ES-I3 (cell line): Measurements from ENCODE around the gene GRM8.
"Not testable (repeated sequence)": the region's sequence is repeated elsewhere in the genome, so short reads cannot be mapped to it uniquely, and the experiment has no call there.

Experiments used
- H3K36me3 ChIP-seq: 2 replicates; pipeline ENCODE4 v1.6.1; 2013; ENCODE audit warnings: mild to moderate bottlenecking, low read length, control low read depth, moderate library complexity; ENCODE audit not compliant: insufficient read depth
- H3K4me1 ChIP-seq: 2 replicates; pipeline ENCODE4 v1.6.1; 2013; ENCODE audit warnings: mild to moderate bottlenecking, control low read depth, low read length; ENCODE audit not compliant: insufficient read depth
- H3K9ac ChIP-seq: 2 replicates; pipeline ENCODE4 v1.6.1; 2013; ENCODE audit warnings: low read depth, mild to moderate bottlenecking, low read length, moderate library complexity
- H3K9me3 ChIP-seq: 2 replicates; pipeline ENCODE4 v1.6.1; 2013; ENCODE audit warnings: mild to moderate bottlenecking, low read length, moderate library complexity; ENCODE audit not compliant: control insufficient read depth, insufficient read depth

GRM8 gene

GRCh38 chr7:126931581-126931980 is 321.2 kb downstream of the GRM8 start:
- no peaks in the 10 kb centered on the region for H3K4me1 ChIP-seq

GRCh38 chr7:126930166-126930565 is 322.6 kb downstream of the GRM8 start:
- Histone ChIP-seq H3K4me1 (no peaks in the 10 kb centered on the region), H3K36me3 (no peaks in the 10 kb centered on the region), H3K9me3 (no peaks in the 10 kb centered on the region), H3K9ac (no peak overlapping the region)

More at GRCh38 chr7:126931581-126931980, 321.2 kb downstream of the GRM8 start:
- Histone ChIP-seq H3K9ac (no peak overlapping the region), H3K36me3 (no peaks in the 10 kb centered on the region), H3K9me3 (no peaks in the 10 kb centered on the region)

DNA sequence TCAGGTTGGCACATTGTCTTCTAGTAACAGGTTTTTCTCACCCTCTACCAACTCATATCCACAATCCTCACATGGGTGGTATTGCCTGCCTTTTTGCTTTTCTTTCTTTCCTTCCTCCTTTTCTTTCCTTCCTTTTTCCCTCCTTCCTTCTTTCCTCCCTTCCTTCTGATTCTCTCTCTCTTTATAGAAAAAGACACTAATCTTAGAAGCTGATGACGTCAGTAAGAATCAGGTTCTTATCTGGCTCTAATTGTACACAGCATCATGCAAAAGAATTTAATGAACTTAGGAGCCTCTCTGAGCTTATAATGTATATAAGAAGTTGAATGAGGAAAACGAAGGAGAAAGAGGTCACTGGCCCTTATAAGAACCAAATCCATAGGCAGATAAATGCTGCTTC is 328.3 kb downstream of the GRM8 start:
- no peak overlapping the region for H3K9ac ChIP-seq
- H3K36me3 ChIP-seq = no peaks in the 10 kb centered on the region
- no peaks in the 10 kb centered on the region for H3K4me1 ChIP-seq
- no peaks in the 10 kb centered on the region for H3K9me3 ChIP-seq

DNA sequence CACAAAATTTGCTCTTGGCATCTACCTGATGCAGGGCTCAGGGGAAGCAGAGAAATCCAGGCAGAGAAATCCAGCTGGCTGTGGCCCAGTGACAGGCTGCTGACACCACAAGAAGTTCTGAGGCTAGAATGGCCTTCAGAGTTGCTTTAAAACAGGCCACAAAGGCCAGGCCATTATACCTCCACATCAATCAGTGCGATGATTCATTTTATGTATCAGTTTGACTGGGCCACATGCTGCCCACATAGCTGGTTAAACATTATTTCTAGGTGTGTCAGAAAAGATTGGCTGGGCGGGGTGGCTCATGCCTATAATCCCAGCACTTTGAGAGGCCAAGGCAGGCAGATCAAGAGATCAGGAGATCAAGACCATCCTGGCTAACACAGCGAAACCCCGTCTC is 341.1 kb downstream of the GRM8 start:
- H3K36me3 ChIP-seq, H3K9ac ChIP-seq, H3K9me3 ChIP-seq, H3K4me1 ChIP-seq: not testable (repeated sequence)

DNA sequence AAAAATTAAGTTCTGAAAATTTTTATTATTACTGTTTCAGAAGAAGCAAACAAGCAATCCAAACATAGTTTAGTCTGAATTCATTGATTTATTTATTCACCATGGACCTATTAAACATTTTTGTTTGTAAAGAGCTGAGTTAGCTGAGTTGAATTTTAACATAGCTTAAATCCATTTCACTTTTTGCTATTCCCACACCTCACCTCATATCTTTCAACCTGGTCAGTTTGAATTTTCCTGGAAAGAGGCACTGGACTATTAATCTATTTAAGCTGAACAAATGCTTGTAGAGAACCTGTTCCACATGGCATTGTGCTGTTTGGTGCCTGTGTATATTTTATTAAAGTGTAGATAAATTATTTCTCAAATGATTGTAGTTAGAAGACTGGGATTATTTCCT is 344.2 kb downstream of the GRM8 start:
- H3K4me1 ChIP-seq, H3K36me3 ChIP-seq, H3K9ac ChIP-seq, H3K9me3 ChIP-seq: not testable (repeated sequence)

GRCh38 chr7:126907657-126908056 is 345.1 kb downstream of the GRM8 start:
- not testable (repeated sequence) for H3K36me3 ChIP-seq, H3K9me3 ChIP-seq, H3K4me1 ChIP-seq, H3K9ac ChIP-seq

- H3K9ac ChIP-seq, H3K4me1 ChIP-seq, H3K36me3 ChIP-seq, H3K9me3 ChIP-seq: not testable (repeated sequence)
Observed at GRCh38 chr7:126905255-126905654, 347.5 kb downstream of the GRM8 start.

GRCh38 chr7:126901041-126901765 is 351.5 kb downstream of the GRM8 start:
- not testable (repeated sequence) for H3K9me3 ChIP-seq, H3K4me1 ChIP-seq, H3K36me3 ChIP-seq

GRCh38 chr7:126887980-126888379 is 364.8 kb downstream of the GRM8 start:
- not testable (repeated sequence) for H3K36me3 ChIP-seq, H3K9ac ChIP-seq, H3K4me1 ChIP-seq, H3K9me3 ChIP-seq

More at GRCh38 chr7:126901041-126901765, 351.5 kb downstream of the GRM8 start:
- H3K9ac ChIP-seq = not testable (repeated sequence)

- H3K36me3 ChIP-seq, H3K9ac ChIP-seq, H3K4me1 ChIP-seq, H3K9me3 ChIP-seq: not testable (repeated sequence)
Observed at GRCh38 chr7:126887560-126887959, 365.2 kb downstream of the GRM8 start.

DNA sequence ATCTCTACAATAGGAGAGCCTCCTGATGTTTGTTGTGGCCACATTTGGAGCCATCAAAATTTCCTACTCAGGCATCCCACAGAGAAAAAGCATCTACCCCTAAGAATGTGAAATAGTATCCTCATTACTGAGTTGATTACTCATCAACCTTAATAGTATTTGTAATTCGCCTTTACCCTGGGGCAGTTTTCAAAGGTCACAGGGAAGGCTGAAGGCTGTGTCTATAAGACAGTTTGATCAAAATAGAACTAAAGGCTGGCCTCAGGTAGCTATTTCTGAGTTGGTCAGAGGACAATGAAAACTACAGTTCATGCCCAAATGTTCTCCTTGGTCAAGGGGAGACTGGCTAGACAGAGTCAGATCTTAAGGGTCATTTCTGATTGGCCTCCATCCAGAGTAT is 370.0 kb downstream of the GRM8 start:
- H3K4me1 ChIP-seq, H3K9me3 ChIP-seq, H3K36me3 ChIP-seq, H3K9ac ChIP-seq: not testable (repeated sequence)

DNA sequence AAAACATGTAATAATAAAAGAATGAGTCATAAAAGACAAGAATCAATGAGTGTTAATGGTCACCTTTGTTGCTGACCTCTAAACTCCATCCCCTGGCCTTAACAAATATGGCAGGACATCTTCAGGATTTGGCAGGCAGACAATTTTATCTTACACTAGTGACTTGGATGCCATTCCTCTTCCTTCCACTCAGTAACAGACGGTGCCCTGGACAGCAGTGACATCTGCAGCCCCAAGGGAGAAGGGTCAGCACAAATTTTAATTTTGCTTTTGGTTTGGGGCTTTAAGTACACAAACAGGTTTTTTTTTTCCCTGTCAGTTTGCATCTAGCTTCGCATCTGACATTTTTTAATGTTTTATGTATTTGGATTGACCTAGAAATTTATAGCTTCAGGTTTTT is 370.8 kb downstream of the GRM8 start:
- not testable (repeated sequence) for H3K9ac ChIP-seq

DNA sequence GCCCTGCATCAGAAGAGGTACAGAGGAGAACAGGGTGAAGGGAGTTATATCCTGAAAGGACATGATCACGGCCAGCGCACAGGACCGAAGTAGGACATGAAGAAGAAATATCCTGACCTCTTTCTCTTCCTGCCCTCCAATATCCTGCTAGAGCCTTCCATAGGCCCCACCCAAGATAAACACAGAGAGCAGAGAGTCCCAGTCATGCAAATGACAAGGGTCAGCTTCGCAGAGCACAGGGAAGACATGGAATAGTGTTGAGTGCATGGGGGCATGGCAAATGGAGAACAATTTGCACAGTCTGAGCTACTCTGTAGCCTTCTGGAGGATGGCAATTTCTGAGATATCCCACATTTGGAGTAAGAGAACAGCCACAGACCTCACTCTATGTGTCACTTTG is 371.4 kb downstream of the GRM8 start:
- Histone ChIP-seq H3K36me3 (no peaks in the 10 kb centered on the region), H3K9me3 (no peaks in the 10 kb centered on the region), H3K9ac (no peak overlapping the region), H3K4me1 (no peaks in the 10 kb centered on the region)

More for the DNA sequence above, 370.8 kb downstream of the GRM8 start:
- not testable (repeated sequence) for H3K9me3 ChIP-seq, H3K4me1 ChIP-seq, H3K36me3 ChIP-seq

DNA sequence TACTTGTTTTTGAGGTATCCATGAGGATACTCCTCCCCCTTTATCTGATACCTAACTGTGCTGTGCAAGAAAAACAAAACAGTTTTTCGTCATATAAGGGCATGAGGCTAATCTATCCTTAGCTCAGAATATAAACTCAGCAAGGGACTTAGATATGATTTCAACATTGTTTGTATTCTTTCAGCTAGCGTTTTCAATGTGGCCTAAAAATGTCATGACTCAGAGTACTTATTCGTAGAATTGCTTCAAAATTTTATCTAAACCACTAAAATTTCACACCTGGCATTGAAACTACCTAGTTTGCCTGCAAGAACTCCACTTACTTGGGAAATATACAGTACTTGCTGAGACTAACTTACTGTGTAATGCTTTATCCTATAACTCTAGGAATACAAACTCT is 376.2 kb downstream of the GRM8 start:
- H3K4me1 ChIP-seq, H3K36me3 ChIP-seq, H3K9ac ChIP-seq, H3K9me3 ChIP-seq: not testable (repeated sequence)

GRCh38 chr7:126856691-126857291 is 395.9 kb downstream of the GRM8 start:
- Histone ChIP-seq H3K9ac (no peak overlapping the region), H3K36me3 (no peaks in the 10 kb centered on the region), H3K4me1 (peaks cover 4% of the 10 kb centered on the region; the same call in 1 of the 2 replicates), H3K9me3 (no peaks in the 10 kb centered on the region)
